Stimulated activated CD8-positive, alpha-beta memory T cell treated with anti-CD3 and anti-CD28 coated beads, Interleukin-7, amount 100 ng/mL, for 24 hours (primary cell): Measurements from ENCODE around the gene GRAPL.
"Not testable (repeated sequence)": the region's sequence is repeated elsewhere in the genome, so short reads cannot be mapped to it uniquely, and the experiment has no call there.

Source experiments
- DNase-seq: peaks from one replicate; pipeline ENCODE4 v3.0.0-alpha.2; 2020; ENCODE audit warnings: low read depth

GRAPL gene

DNA sequence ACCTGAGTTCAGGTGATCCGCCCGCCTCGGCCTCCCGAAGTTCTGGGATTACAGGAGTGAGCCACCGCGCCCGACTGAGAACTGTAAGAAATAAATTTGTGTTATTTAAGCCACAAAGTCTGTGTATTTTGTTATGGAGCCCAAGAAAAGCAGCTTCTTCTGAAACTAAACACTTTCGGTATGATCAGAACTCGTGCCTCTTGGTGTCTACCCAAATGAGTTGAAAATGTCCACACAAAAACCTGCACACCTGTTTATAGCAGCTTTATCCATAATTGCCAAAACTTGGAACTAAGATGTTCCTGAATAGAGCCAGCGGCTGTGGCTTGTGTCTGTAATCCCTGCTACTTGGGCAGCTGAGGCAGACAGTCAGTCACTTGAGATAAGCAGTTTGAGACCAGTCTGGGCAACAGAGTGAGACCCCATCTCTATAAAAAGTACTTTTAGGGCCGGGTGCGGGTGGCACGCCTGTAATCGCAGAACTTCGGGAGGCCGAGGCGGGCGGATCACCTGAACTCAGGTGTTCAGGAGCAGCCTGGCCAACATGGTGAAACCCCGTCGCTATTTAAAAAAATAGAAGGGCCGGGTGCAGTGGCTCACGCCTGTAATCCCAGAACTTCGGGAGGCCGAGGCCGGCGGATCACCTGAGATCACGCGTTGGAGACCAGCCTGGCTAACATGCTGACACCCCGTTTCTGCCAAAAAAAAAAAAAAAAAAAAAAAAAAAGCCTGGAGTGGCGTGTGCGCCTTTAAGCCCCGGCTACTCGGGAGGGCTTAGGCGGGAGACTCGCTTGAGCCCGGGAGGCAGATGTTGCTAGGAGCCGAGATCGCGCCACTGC, 61.7 kb downstream of the GRAPL start:
- not testable (repeated sequence) for DNase-seq

DNA sequence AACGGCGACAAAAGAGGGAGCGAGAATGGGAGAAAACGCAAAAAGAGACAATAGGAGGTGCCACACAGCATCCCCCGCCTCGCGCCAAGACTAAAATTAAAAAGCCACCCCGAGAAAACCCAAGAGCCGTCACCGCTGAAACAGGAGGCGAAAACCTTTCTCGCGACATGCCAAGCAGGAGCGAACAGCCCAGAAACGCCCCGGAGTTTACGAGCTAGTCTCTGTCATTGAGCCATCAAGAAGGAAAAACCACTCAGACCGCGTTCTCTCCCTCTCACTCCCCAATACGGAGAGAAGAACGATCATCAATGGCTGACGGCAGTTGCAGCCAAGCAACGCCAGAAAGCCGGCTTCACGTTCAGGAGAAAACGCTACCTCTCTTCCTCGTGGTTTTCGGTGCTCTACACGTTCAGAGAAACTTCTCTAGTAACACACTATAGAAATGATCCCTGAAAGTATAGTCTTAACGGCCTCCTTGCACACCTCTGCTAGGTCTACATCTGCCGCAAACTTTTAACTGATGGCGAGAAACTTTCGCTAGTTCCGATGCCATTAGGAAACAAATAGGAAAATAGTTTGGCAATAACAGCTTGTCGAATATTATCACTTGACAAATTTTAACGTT, 62.5 kb downstream of the GRAPL start:
- not testable (repeated sequence) for DNase-seq

GRCh38 chr17:19196382-19197204, 69.2 kb downstream of the GRAPL start:
- not testable (repeated sequence) for DNase-seq

DNA sequence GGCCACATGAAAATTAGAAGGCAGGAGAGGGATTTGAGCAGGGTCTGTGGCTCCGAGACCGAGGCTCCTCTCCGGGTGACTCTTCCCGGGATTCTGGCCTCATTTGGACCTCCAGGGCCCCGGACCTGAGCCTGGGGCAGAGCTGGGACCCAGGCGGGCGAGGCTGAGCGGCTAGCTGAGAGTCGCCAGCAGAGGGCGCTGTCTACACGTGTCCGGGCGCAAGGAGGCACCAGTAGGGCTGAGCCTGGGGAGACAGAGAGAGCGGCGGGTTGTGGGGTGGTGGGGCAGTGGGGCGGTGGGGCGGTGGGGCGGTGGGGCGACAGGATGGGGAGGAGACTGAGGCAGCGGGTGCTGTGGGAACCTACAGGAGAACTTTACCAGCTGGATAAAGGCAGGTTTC, 75.1 kb downstream of the GRAPL start:
- DNase-seq = not testable (repeated sequence)

GRCh38 chr17:19203429-19203828, 76.0 kb downstream of the GRAPL start:
- DNase-seq = not testable (repeated sequence)
